ENCODE measurements around the gene KLHL1. TPM values are rescaled to one million over a fixed set of nuclear protein-coding genes. Genes with fewer than 3 reads are reported as not detected.

Gene KLHL1
- total RNA-seq, 4 donors from 2014 or later, result not detected

- no peak for DNase-seq
- H3K36me3 ChIP-seq, result no peaks in the 10 kb centered on the region
- H3K27me3 ChIP-seq, result no peaks in the 10 kb centered on the region
- H3K27ac ChIP-seq, result no peak overlapping the region
- no peak overlapping the region for H3K4me3 ChIP-seq
- TF ChIP-seq POLR2A (IDR thresholded peaks at IDR 0.05), result no peak
- TF ChIP-seq CTCF (IDR thresholded peaks at IDR 0.05), result peak in 4 of 6 experiments; percentile 63 to 72 (median 66)
- H3K4me1 ChIP-seq, result no peaks in the 10 kb centered on the region
- no peaks in the 10 kb centered on the region for H3K9me3 ChIP-seq
Measured at GRCh38 chr13:69857183-69857821, 250.9 kb downstream of the KLHL1 start.

GRCh38 chr13:69856331-69856730 lies 251.9 kb downstream of the KLHL1 start:
- H3K27ac ChIP-seq, result no peak overlapping the region
- H3K4me3 ChIP-seq, result no peak overlapping the region
- no peaks in the 10 kb centered on the region for H3K36me3 ChIP-seq
- no peaks in the 10 kb centered on the region for H3K9me3 ChIP-seq
- no peaks in the 10 kb centered on the region for H3K4me1 ChIP-seq
- H3K27me3 ChIP-seq, result no peaks in the 10 kb centered on the region
- TF ChIP-seq POLR2A (IDR thresholded peaks at IDR 0.05) (no peak), CTCF (IDR thresholded peaks at IDR 0.05) (no peak)
- no peak for DNase-seq

- no peak for TF ChIP-seq CTCF (IDR thresholded peaks at IDR 0.05)
- no peak for TF ChIP-seq POLR2A (IDR thresholded peaks at IDR 0.05)
- H3K4me1 ChIP-seq, result no peaks in the 10 kb centered on the region
- DNase-seq, result no peak
- no peaks in the 10 kb centered on the region for H3K27me3 ChIP-seq
- no peaks in the 10 kb centered on the region for H3K36me3 ChIP-seq
- H3K4me3 ChIP-seq, result no peak overlapping the region
- H3K9me3 ChIP-seq, result no peaks in the 10 kb centered on the region
- H3K27ac ChIP-seq, result no peak overlapping the region
Measured at GRCh38 chr13:69828527-69828926, 279.7 kb downstream of the KLHL1 start.

- no peak for TF ChIP-seq CTCF (IDR thresholded peaks at IDR 0.05)
- no peak for TF ChIP-seq POLR2A (IDR thresholded peaks at IDR 0.05)
- no peak for DNase-seq
- H3K4me1 ChIP-seq, result no peaks in the 10 kb centered on the region
- H3K27me3 ChIP-seq, result no peaks in the 10 kb centered on the region
- H3K4me3 ChIP-seq, result no peak overlapping the region
- no peaks in the 10 kb centered on the region for H3K9me3 ChIP-seq
- no peaks in the 10 kb centered on the region for H3K36me3 ChIP-seq
- H3K27ac ChIP-seq, result no peak overlapping the region
Measured at GRCh38 chr13:69820180-69820579, 288.1 kb downstream of the KLHL1 start.

GRCh38 chr13:69817333-69817869 lies 290.9 kb downstream of the KLHL1 start:
- Histone ChIP-seq H3K4me1 (no peaks in the 10 kb centered on the region), H3K27me3 (no peaks in the 10 kb centered on the region), H3K36me3 (no peaks in the 10 kb centered on the region), H3K27ac (no peak overlapping the region), H3K4me3 (no peak overlapping the region), H3K9me3 (no peaks in the 10 kb centered on the region)
- no peak for TF ChIP-seq CTCF (IDR thresholded peaks at IDR 0.05)
- TF ChIP-seq POLR2A (IDR thresholded peaks at IDR 0.05), result no peak
- DNase-seq, result no peak

Measured in Peyer's patch (tissue), 4 donors.